GM23338 (cell line): ENCODE measurements around the gene TLR6. TPM values are rescaled to one million over a fixed set of nuclear protein-coding genes. Genes with fewer than 3 reads are reported as not detected.

Experiments
- EZH2 ChIP-seq: fragments of 200-600 bp; sonication (generic); IDR thresholded peaks from one replicate; pipeline ENCODE4 v1.8.0; 2017; ENCODE audit warnings: antibody characterized with exemption, mild to moderate bottlenecking, low read depth; ENCODE audit not compliant: unreplicated experiment
- polyA plus RNA-seq: library from polyadenylated mRNA; unstranded; fragments of >200 nt; fragmentation: Nextera tagmentation; extraction: Ambion mirVana; gene quantifications from 2 replicates; pipeline ENCODE4 v1.2.1, GENCODE V29; 2016
- total RNA-seq: library from RNA; depleted of rRNA; stranded (reverse); fragments of >200 nt; shearing (Covaris generic); gene quantifications from 2 replicates; pipeline ENCODE4 v1.2.3, GENCODE V29; 2014
- TF ChIP-seq, protein P1 (sequence below): IDR thresholded peaks from one replicate; pipeline ENCODE4 v1.6.1; 2018; ENCODE audit warnings: antibody characterized with exemption; ENCODE audit not compliant: unreplicated experiment
- TF ChIP-seq, protein P2 (sequence below): fragments of 250-450 bp; sonication (Bioruptor Pico); IDR thresholded peaks from 2 replicates; pipeline ENCODE4 v1.5.0; 2020; ENCODE audit warnings: mild to moderate bottlenecking, moderate library complexity

TLR6 gene
- total and polyA plus RNA-seq, 2 experiments from 2014 or later = 0.14 TPM; not detected in 1

DNA sequence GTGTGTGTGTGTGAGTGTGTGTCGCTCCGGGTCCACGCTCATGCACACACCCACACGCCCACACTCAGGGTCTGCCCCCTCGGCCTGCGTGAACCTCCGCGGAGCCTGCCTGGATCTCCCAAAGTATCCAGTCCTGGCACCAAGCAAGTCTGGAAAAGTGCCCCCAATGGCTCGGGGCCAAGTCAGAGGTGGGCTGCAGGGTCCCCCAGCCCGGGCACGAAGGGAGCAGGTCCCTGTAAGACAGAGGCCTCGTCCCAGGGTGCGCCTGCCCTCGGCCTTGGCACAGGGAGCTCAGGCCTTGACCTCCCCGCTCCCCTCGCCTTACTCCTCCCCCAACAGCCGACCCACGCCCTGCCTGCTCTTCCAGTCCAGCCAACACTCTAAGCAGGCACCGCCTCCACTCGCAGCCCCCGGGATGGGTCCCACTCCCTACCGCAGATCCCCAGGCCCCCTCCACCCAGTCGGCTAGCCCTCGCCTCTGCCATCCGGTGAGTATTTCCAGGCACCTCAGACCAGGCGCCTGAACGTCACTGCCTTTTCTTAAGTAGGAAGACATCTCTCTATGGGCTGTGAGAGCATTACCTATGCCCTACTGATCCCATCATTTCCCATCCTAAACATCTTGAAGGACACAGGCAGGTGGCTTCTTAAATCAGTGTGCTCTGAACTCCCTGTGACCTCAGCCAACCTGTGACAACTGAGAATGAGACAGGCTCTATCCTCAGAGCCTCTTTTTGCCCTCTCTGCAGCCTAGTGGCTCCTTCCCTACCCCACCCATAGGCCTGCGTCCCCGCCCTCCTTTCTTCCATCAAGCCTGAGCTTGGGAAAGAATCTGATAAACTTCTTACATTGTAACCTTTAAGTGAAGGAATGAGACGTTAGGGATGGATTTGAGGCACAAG is 11.7 kb upstream of the TLR6 start (continued):
- TF ChIP-seq, protein P1, sequence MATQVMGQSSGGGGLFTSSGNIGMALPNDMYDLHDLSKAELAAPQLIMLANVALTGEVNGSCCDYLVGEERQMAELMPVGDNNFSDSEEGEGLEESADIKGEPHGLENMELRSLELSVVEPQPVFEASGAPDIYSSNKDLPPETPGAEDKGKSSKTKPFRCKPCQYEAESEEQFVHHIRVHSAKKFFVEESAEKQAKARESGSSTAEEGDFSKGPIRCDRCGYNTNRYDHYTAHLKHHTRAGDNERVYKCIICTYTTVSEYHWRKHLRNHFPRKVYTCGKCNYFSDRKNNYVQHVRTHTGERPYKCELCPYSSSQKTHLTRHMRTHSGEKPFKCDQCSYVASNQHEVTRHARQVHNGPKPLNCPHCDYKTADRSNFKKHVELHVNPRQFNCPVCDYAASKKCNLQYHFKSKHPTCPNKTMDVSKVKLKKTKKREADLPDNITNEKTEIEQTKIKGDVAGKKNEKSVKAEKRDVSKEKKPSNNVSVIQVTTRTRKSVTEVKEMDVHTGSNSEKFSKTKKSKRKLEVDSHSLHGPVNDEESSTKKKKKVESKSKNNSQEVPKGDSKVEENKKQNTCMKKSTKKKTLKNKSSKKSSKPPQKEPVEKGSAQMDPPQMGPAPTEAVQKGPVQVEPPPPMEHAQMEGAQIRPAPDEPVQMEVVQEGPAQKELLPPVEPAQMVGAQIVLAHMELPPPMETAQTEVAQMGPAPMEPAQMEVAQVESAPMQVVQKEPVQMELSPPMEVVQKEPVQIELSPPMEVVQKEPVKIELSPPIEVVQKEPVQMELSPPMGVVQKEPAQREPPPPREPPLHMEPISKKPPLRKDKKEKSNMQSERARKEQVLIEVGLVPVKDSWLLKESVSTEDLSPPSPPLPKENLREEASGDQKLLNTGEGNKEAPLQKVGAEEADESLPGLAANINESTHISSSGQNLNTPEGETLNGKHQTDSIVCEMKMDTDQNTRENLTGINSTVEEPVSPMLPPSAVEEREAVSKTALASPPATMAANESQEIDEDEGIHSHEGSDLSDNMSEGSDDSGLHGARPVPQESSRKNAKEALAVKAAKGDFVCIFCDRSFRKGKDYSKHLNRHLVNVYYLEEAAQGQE = no peak
- TF ChIP-seq EZH2 = no peak
- TF ChIP-seq, protein P2, sequence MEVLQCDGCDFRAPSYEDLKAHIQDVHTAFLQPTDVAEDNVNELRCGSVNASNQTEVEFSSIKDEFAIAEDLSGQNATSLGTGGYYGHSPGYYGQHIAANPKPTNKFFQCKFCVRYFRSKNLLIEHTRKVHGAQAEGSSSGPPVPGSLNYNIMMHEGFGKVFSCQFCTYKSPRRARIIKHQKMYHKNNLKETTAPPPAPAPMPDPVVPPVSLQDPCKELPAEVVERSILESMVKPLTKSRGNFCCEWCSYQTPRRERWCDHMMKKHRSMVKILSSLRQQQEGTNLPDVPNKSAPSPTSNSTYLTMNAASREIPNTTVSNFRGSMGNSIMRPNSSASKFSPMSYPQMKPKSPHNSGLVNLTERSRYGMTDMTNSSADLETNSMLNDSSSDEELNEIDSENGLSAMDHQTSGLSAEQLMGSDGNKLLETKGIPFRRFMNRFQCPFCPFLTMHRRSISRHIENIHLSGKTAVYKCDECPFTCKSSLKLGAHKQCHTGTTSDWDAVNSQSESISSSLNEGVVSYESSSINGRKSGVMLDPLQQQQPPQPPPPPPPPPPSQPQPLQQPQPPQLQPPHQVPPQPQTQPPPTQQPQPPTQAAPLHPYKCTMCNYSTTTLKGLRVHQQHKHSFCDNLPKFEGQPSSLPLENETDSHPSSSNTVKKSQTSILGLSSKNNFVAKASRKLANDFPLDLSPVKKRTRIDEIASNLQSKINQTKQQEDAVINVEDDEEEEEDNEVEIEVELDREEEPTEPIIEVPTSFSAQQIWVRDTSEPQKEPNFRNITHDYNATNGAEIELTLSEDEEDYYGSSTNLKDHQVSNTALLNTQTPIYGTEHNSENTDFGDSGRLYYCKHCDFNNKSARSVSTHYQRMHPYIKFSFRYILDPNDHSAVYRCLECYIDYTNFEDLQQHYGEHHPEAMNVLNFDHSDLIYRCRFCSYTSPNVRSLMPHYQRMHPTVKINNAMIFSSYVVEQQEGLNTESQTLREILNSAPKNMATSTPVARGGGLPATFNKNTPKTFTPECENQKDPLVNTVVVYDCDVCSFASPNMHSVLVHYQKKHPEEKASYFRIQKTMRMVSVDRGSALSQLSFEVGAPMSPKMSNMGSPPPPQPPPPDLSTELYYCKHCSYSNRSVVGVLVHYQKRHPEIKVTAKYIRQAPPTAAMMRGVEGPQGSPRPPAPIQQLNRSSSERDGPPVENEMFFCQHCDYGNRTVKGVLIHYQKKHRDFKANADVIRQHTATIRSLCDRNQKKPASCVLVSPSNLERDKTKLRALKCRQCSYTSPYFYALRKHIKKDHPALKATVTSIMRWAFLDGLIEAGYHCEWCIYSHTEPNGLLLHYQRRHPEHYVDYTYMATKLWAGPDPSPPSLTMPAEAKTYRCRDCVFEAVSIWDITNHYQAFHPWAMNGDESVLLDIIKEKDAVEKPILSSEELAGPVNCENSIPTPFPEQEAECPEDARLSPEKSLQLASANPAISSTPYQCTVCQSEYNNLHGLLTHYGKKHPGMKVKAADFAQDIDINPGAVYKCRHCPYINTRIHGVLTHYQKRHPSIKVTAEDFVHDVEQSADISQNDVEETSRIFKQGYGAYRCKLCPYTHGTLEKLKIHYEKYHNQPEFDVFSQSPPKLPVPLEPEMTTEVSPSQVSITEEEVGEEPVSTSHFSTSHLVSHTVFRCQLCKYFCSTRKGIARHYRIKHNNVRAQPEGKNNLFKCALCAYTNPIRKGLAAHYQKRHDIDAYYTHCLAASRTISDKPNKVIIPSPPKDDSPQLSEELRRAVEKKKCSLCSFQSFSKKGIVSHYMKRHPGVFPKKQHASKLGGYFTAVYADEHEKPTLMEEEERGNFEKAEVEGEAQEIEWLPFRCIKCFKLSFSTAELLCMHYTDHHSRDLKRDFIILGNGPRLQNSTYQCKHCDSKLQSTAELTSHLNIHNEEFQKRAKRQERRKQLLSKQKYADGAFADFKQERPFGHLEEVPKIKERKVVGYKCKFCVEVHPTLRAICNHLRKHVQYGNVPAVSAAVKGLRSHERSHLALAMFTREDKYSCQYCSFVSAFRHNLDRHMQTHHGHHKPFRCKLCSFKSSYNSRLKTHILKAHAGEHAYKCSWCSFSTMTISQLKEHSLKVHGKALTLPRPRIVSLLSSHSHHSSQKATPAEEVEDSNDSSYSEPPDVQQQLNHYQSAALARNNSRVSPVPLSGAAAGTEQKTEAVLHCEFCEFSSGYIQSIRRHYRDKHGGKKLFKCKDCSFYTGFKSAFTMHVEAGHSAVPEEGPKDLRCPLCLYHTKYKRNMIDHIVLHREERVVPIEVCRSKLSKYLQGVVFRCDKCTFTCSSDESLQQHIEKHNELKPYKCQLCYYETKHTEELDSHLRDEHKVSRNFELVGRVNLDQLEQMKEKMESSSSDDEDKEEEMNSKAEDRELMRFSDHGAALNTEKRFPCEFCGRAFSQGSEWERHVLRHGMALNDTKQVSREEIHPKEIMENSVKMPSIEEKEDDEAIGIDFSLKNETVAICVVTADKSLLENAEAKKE (CRISPR knock-in tag) = no peak
